GM12864 (cell line): Measurements from ENCODE around the gene FFAR1.

Source experiments
- DNase-seq: peaks from one replicate; pipeline ENCODE4 v3.0.0-alpha.2; 2011; ENCODE audit warnings: low read depth
- H3K4me3 ChIP-seq: 2 replicates; pipeline ENCODE4 v1.5.1; 2011; ENCODE audit warnings: mild to moderate bottlenecking, low read depth, low read length, control low read depth
- CTCF ChIP-seq: IDR thresholded peaks from 2 replicates; pipeline ENCODE4 v1.5.1; 2011; ENCODE audit warnings: low read depth, mild to moderate bottlenecking, moderate library complexity, low read length, control low read depth, inconsistent platforms; ENCODE audit errors: missing control alignments

The FFAR1 gene

DNA sequence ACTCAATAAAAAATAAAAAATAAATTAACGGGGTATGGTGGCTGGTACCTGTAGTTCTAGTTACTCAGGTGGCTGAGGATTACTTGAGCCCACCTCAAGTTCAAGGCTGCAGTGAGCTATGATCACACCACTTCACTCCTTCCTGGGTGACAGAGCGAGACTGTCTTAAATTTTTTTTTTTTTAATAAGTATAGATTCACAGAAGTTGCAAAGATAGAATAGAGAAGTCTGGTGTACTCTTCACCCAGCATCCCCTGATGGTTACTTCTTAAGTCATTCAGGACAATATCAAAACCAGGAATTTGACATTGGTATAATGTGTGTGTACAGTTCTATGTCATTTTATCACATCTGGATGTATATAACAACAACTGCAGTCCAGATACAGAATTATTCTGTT is 26.4 kb upstream of the FFAR1 start:
- TF ChIP-seq CTCF, result no peak
- DNase-seq, result no peak
- H3K4me3 ChIP-seq, result no peak overlapping the region

DNA sequence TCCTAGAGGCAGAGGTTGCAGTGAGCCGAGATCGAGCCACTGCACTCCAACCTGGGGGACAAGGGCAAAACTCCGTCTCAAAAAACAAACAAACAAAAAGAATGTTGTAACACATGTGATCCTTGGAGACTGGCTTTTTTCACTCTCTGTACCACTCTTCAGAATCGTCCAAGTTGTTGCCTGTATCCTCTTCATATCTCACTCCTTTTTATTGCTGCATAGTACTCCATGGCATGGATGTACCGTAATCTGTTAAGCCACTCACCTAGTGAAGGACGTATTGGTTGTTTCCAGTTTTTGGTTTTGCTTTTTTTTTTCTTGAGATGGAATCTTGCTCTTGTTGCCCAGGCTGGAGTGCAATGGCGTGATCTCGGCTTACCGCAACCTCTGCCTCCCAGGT is 25.7 kb upstream of the FFAR1 start:
- H3K4me3 ChIP-seq, result no peak overlapping the region
- no peak for DNase-seq
- no peak for TF ChIP-seq CTCF

GRCh38 chr19:35327642-35328041 is 20.1 kb upstream of the FFAR1 start:
- DNase-seq, result no peak
- peak; percentile 42 for TF ChIP-seq CTCF
- no peak overlapping the region for H3K4me3 ChIP-seq

- peak within 1 kb of the TSS; percentile 87 for H3K4me3 ChIP-seq
- no peak for TF ChIP-seq CTCF
- DNase-seq, result no peak
Observed at GRCh38 chr19:35328851-35329285, 18.8 kb upstream of the FFAR1 start, which contains the start of gene CD22. TSS of gene CD22 (plus strand) at chr19:35329187. CDS start at chr19:35332041, 2,854 bp downstream.

- no peak for TF ChIP-seq CTCF
- H3K4me3 ChIP-seq, result peak overlapping the region; percentile 87
Observed at GRCh38 chr19:35329323-35329722, 18.4 kb upstream of the FFAR1 start.

DNA sequence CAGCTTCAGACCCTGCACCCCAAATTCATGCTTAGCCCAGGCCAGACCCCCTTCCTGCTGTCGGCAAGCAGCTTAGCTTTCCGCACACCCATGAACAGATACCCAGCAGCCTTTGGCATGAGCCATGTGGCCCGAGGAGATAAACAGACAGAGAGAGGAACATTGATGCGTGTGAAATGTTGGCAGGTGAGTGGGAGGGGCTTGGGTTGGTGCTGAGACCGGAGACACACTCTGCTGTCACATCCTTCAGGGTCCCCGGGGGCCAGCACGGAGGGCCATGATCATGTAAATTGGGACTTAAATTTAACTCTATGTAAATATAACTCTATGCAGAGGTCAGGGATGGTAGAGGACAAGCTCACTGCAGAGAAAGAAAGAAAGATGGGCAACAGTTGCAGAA is 17.2 kb upstream of the FFAR1 start:
- peak overlapping the region; percentile 87 for H3K4me3 ChIP-seq
- peak; percentile 88 for DNase-seq
- TF ChIP-seq CTCF, result no peak

More at GRCh38 chr19:35329323-35329722, 18.4 kb upstream of the FFAR1 start:
- no peak for DNase-seq

DNA sequence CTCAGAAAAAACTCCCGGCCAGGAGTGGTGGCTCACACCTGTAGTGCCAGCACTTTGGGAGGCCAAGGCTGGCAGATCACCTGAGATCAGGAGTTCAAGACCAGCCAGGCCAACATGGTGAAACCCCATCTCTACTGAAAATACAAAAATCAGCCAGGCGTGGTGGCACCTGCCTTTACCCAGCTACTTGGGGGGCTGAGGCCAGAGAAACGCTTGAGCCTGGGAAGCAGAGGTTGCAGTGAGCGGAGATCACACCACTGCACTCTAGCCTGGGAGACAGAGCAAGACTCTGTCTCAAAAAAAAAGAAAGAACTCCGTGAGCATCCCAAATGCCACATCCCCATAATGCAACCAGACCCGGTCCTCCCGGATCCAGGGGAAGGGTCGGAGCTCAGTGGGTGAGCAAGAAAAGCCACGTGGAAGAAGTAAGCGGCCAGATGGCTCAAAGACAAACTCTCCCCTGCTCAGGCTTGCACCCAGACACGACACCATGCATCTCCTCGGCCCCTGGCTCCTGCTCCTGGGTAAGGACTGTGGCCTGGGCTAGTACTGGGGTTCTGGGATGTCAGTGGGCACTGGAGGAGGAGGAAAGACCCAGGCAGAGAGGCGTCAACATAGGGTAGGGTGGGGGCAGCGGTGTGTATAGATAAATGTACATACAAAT is 16.0 kb upstream of the FFAR1 start:
- H3K4me3 ChIP-seq, result peak overlapping the region; percentile 87
- DNase-seq, result no peak
- TF ChIP-seq CTCF, result no peak
